BLaER1 treated with 17β-estradiol and CSF1 and Interleukin-3, amounts not matched to agents 10 nM and 100 nM (cell line): ENCODE data around the gene TMEM167B.
"Not testable (repeated sequence)": the region's sequence is repeated elsewhere in the genome, so short reads cannot be mapped to it uniquely, and the experiment has no call there.

Experiments
- H3K27ac ChIP-seq, 11 experiments: shearing (Covaris generic); formaldehyde crosslinking; 2 replicates each; pipeline ENCODE4 v1.8.1; 2022
- H3K27me3 ChIP-seq, 11 experiments: shearing (Covaris generic); formaldehyde crosslinking; 2 replicates each; pipeline ENCODE4 v1.8.1; 2022
- H3K36me3 ChIP-seq, 11 experiments: shearing (Covaris generic); formaldehyde crosslinking; 2 replicates each; pipeline ENCODE4 v1.8.1; 2022
- H3K4me1 ChIP-seq, 10 experiments: shearing (Covaris generic); formaldehyde crosslinking; 2 replicates each; pipeline ENCODE4 v1.8.1; 2022
- H3K4me2 ChIP-seq, 11 experiments: shearing (Covaris generic); formaldehyde crosslinking; 2 replicates each; pipeline ENCODE4 v1.8.1; 2022
- H3K4me3 ChIP-seq, 10 experiments: shearing (Covaris generic); formaldehyde crosslinking; 2 replicates each; pipeline ENCODE4 v1.8.1; 2022
- H3K9ac ChIP-seq, 11 experiments: shearing (Covaris generic); formaldehyde crosslinking; 2 replicates each; pipeline ENCODE4 v1.8.1; 2022
- H3K9me3 ChIP-seq, 11 experiments: shearing (Covaris generic); formaldehyde crosslinking; replicated peaks in 1 of 11; 2 replicates each; pipeline ENCODE4 v1.8.1; 2022
- H4K20me1 ChIP-seq, 11 experiments: shearing (Covaris generic); formaldehyde crosslinking; 2 replicates each; pipeline ENCODE4 v1.8.1; 2022
- Cebpa-rat ChIP-seq, 11 experiments: shearing (Covaris generic); IDR thresholded peaks; 2 replicates each; pipeline ENCODE4 v1.8.1; 2022

Gene TMEM167B

GRCh38 chr1:109133815-109134214, 43.3 kb downstream of the TMEM167B start:
- Histone ChIP-seq H3K4me2 (peak overlapping the region; percentile 50 to 87 (median 74)), H3K9ac (0 out of 22 replicates have a peak overlapping the region, but pooled peaks of 1 of the 11 experiments have one; percentile 9), H3K27ac (peak overlapping the region in 3 of 11 experiments; percentile 7 to 34 (median 10); a peak in 4 of 22 replicates), H4K20me1 (no peaks in the 10 kb centered on the region), H3K27me3 (no peaks in the 10 kb centered on the region), H3K36me3 (no peaks in the 10 kb centered on the region), H3K4me3 (no peak overlapping the region), H3K4me1 (peaks cover 19 to 28% (median 23%) of the 10 kb centered on the region in 10 experiments), H3K9me3 (no peaks in the 10 kb centered on the region)
- TF ChIP-seq Cebpa-rat (IDR thresholded peaks at IDR 0.05) = no peak

DNA sequence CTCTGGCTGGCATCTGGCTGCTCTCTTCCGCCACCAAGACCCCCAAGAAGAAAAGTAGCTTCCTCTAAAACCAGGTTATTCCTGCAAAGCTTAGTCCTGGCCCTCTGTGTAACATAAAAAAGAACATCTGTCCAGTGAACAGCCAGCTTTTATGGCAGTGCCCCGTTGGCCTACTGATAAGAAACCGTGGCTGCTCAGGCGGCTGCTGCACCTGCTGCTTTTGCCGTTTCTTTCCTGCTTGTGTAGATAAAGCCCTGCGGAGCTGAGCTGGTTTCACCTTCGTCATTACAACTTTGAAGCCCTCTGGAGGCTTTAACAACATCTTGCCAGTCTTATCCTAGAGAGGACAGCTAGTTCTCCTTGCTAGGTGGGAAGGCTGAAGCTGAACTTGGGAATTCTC, 43.9 kb downstream of the TMEM167B start:
- Histone ChIP-seq H3K9ac (no peak overlapping the region; a peak in 1 of 22 replicates), H3K27ac (no peak overlapping the region), H3K36me3 (no peaks in the 10 kb centered on the region), H3K27me3 (no peaks in the 10 kb centered on the region), H3K9me3 (no peaks in the 10 kb centered on the region), H3K4me1 (peaks cover 19 to 28% (median 23%) of the 10 kb centered on the region in 10 experiments), H4K20me1 (no peaks in the 10 kb centered on the region), H3K4me3 (no peak overlapping the region), H3K4me2 (peak overlapping the region; percentile 50 to 87 (median 74))
- TF ChIP-seq Cebpa-rat (IDR thresholded peaks at IDR 0.05) = no peak

- no peak overlapping the region for H3K9ac ChIP-seq
- H3K9me3 ChIP-seq = no peaks in the 10 kb centered on the region
- H3K36me3 ChIP-seq = no peaks in the 10 kb centered on the region
- H3K27me3 ChIP-seq = no peaks in the 10 kb centered on the region
- H3K4me1 ChIP-seq = peaks cover 19 to 28% (median 23%) of the 10 kb centered on the region in 10 experiments
- no peak overlapping the region for H3K4me2 ChIP-seq
- TF ChIP-seq Cebpa-rat (IDR thresholded peaks at IDR 0.05) = no peak
- no peaks in the 10 kb centered on the region for H4K20me1 ChIP-seq
- H3K4me3 ChIP-seq = no peak overlapping the region
- no peak overlapping the region for H3K27ac ChIP-seq
Observed at GRCh38 chr1:109135940-109136339, 45.4 kb downstream of the TMEM167B start.

GRCh38 chr1:109136766-109137165, 46.2 kb downstream of the TMEM167B start:
- H3K27me3 ChIP-seq = no peaks in the 10 kb centered on the region
- no peak overlapping the region for H3K4me2 ChIP-seq
- no peak overlapping the region for H3K27ac ChIP-seq
- H3K4me3 ChIP-seq = no peak overlapping the region
- no peaks in the 10 kb centered on the region for H4K20me1 ChIP-seq
- no peak for TF ChIP-seq Cebpa-rat (IDR thresholded peaks at IDR 0.05)
- peaks cover 19 to 28% (median 23%) of the 10 kb centered on the region in 10 experiments for H3K4me1 ChIP-seq
- H3K9ac ChIP-seq = no peak overlapping the region
- no peaks in the 10 kb centered on the region for H3K9me3 ChIP-seq
- H3K36me3 ChIP-seq = no peaks in the 10 kb centered on the region

- Histone ChIP-seq H3K27ac (no peak overlapping the region), H3K4me3 (no peak overlapping the region)
Observed at GRCh38 chr1:109137958-109138357, 47.4 kb downstream of the TMEM167B start.

GRCh38 chr1:109138358-109138757, 47.8 kb downstream of the TMEM167B start:
- no peak for TF ChIP-seq Cebpa-rat (IDR thresholded peaks at IDR 0.05)
- no peak overlapping the region for H3K4me2 ChIP-seq
- H3K4me3 ChIP-seq = no peak overlapping the region
- H3K36me3 ChIP-seq = no peaks in the 10 kb centered on the region
- H3K27me3 ChIP-seq = no peaks in the 10 kb centered on the region
- H3K4me1 ChIP-seq = peaks cover 14 to 22% (median 19%) of the 10 kb centered on the region in 10 experiments
- H3K9me3 ChIP-seq = 0 out of 22 replicates have a peak, but pooled peaks cover 0 to 3% (median 0%) of the 10 kb centered on the region in 11 experiments
- H3K27ac ChIP-seq = no peak overlapping the region
- no peaks in the 10 kb centered on the region for H4K20me1 ChIP-seq
- no peak overlapping the region for H3K9ac ChIP-seq

More at GRCh38 chr1:109137958-109138357, 47.4 kb downstream of the TMEM167B start:
- TF ChIP-seq Cebpa-rat (IDR thresholded peaks at IDR 0.05) = no peak
- Histone ChIP-seq H3K27me3 (no peaks in the 10 kb centered on the region), H3K9me3 (0 out of 22 replicates have a peak, but pooled peaks cover 0 to 1% (median 0%) of the 10 kb centered on the region in 11 experiments), H4K20me1 (no peaks in the 10 kb centered on the region), H3K4me2 (no peak overlapping the region), H3K9ac (no peak overlapping the region), H3K36me3 (no peaks in the 10 kb centered on the region), H3K4me1 (peaks cover 18 to 26% (median 23%) of the 10 kb centered on the region in 10 experiments)

DNA sequence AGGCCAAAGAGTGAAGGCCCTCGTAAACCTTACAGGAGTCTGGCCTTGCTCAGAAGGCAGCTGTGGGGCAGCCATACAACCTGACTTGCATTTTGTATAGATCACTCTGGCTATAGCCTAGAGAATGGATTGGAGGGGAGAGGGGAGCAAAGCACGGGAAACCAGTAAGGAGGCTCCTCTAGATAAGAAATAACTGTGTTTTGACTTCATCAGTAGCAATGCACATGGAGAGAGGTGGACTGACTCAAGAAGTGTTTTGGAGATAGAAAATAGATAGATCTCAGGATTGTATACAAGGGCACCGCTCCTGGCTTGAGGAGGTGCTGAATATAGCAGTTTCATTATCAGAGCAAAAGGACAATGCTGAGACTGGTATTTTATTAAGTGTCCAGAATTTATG, 49.8 kb downstream of the TMEM167B start:
- H3K9me3 ChIP-seq = 0 out of 22 replicates have a peak, but pooled peaks cover 0 to 3% (median 0%) of the 10 kb centered on the region in 11 experiments
- no peaks in the 10 kb centered on the region for H3K27me3 ChIP-seq
- no peak overlapping the region for H3K4me2 ChIP-seq
- no peaks in the 10 kb centered on the region for H3K36me3 ChIP-seq
- H3K27ac ChIP-seq = no peak overlapping the region
- no peak for TF ChIP-seq Cebpa-rat (IDR thresholded peaks at IDR 0.05)
- H3K9ac ChIP-seq = no peak overlapping the region
- H4K20me1 ChIP-seq = no peaks in the 10 kb centered on the region
- peaks cover 0 to 2% (median 0%) of the 10 kb centered on the region in 10 experiments; a peak in 7 of 20 replicates for H3K4me1 ChIP-seq
- H3K4me3 ChIP-seq = no peak overlapping the region

- Histone ChIP-seq H3K4me1 (no peaks in the 10 kb centered on the region; a peak in 1 of 20 replicates), H3K27me3 (no peaks in the 10 kb centered on the region), H3K4me3 (no peak overlapping the region), H4K20me1 (no peaks in the 10 kb centered on the region), H3K9ac (no peak overlapping the region), H3K4me2 (no peak overlapping the region), H3K36me3 (no peaks in the 10 kb centered on the region), H3K27ac (no peak overlapping the region), H3K9me3 (0 out of 22 replicates have a peak, but pooled peaks cover 0 to 3% (median 0%) of the 10 kb centered on the region in 11 experiments)
- no peak for TF ChIP-seq Cebpa-rat (IDR thresholded peaks at IDR 0.05)
Observed at GRCh38 chr1:109142260-109142659, 51.7 kb downstream of the TMEM167B start.

GRCh38 chr1:109142725-109143124, 52.2 kb downstream of the TMEM167B start:
- not testable (repeated sequence) for H3K4me3 ChIP-seq, H3K36me3 ChIP-seq, H3K27ac ChIP-seq, H3K9me3 ChIP-seq, H3K4me2 ChIP-seq, H4K20me1 ChIP-seq, H3K27me3 ChIP-seq, H3K9ac ChIP-seq, H3K4me1 ChIP-seq
